OCI-LY3 (cell line): ENCODE data around the gene HOTAIR.

Experiments
- H2AFZ ChIP-seq: fragments of 200-600, 300-600 bp; shearing (Covaris generic); 2 replicates; pipeline ENCODE4 v1.6.0; 2014; ENCODE audit warnings: antibody characterized with exemption, low read depth, low read length
- H3K27ac ChIP-seq: fragments of 200-600, 300-600 bp; sonication (generic); 2 replicates; pipeline ENCODE4 v1.5.1; 2014; ENCODE audit warnings: mild to moderate bottlenecking, low read length, moderate library complexity, mixed read lengths
- H3K27me3 ChIP-seq: fragments of 200-600, 300-600 bp; sonication (generic); 2 replicates; pipeline ENCODE4 v1.6.1; 2014; ENCODE audit warnings: low read depth, low read length, mixed read lengths
- H3K36me3 ChIP-seq: fragments of 200-600, 300-600 bp; sonication (generic); replicated peaks from 2 replicates; pipeline ENCODE3; 2014; ENCODE audit warnings: low read depth, low read length, mixed read lengths
- H3K4me1 ChIP-seq: fragments of 300-600, 200-600 bp; sonication (generic); 2 replicates; pipeline ENCODE4 v1.6.1; 2014; ENCODE audit warnings: low read length, mixed read lengths
- H3K4me2 ChIP-seq: fragments of 200-600, 300-600 bp; sonication (generic); 2 replicates; pipeline ENCODE4 v1.6.1; 2014; ENCODE audit warnings: low read length, mixed read lengths
- H3K4me3 ChIP-seq: fragments of 300-600, 200-600 bp; sonication (generic); 2 replicates; pipeline ENCODE4 v1.5.1; 2014; ENCODE audit warnings: antibody characterized with exemption, mild to moderate bottlenecking, low read length, moderate library complexity
- H3K79me2 ChIP-seq: fragments of 300-600, 200-600 bp; shearing (Covaris generic); 2 replicates; pipeline ENCODE4 v1.6.1; 2014; ENCODE audit warnings: mild to moderate bottlenecking, low read length, mixed read lengths
- H3K9ac ChIP-seq: fragments of 300-600, 200-600 bp; shearing (Covaris generic); 2 replicates; pipeline ENCODE4 v1.6.0; 2014; ENCODE audit warnings: mild to moderate bottlenecking, low read length, moderate library complexity
- H3K9me3 ChIP-seq: fragments of 200-600, 300-600 bp; shearing (Covaris generic); 2 replicates; pipeline ENCODE4 v1.6.1; 2014; ENCODE audit warnings: low read length, mixed read lengths; ENCODE audit not compliant: insufficient read depth
- H4K20me1 ChIP-seq: fragments of 200-600, 300-600 bp; sonication (generic); 2 replicates; pipeline ENCODE4 v1.6.1; 2016; ENCODE audit warnings: low read length, mixed read lengths; ENCODE audit not compliant: insufficient read depth
- CTCF ChIP-seq: fragments of 200-600, 300-600 bp; sonication (generic); IDR thresholded peaks from 2 replicates; pipeline ENCODE4 v1.5.1; 2014; ENCODE audit warnings: antibody characterized with exemption, low read length, low read depth
- EZH2phosphoT487 ChIP-seq: fragments of 200-600 bp; shearing (Covaris generic); IDR thresholded peaks from 2 replicates; pipeline ENCODE4 v1.6.1; 2018; ENCODE audit warnings: antibody characterized with exemption, mixed run types, low read depth

Gene HOTAIR

GRCh38 chr12:54015018-54015931, 40.5 kb upstream of the HOTAIR start:
- TF ChIP-seq CTCF (no peak), EZH2phosphoT487 (no peak)
- Histone ChIP-seq H3K4me1 (peaks cover 25% of the 10 kb centered on the region), H4K20me1 (no peaks in the 10 kb centered on the region), H3K27me3 (peaks cover 24% of the 10 kb centered on the region), H3K27ac (no peak overlapping the region), H3K36me3 (no peaks in the 10 kb centered on the region), H2AFZ (no peak overlapping the region), H3K79me2 (no peaks in the 10 kb centered on the region), H3K9me3 (no peaks in the 10 kb centered on the region), H3K4me2 (no peak overlapping the region), H3K9ac (no peak overlapping the region), H3K4me3 (no peak overlapping the region)

- Histone ChIP-seq H3K36me3 (no peaks in the 10 kb centered on the region), H4K20me1 (no peaks in the 10 kb centered on the region), H2AFZ (no peak overlapping the region), H3K4me3 (no peak overlapping the region), H3K4me1 (peaks cover 25% of the 10 kb centered on the region), H3K79me2 (no peaks in the 10 kb centered on the region), H3K9ac (no peak overlapping the region), H3K4me2 (no peak overlapping the region), H3K9me3 (no peaks in the 10 kb centered on the region), H3K27ac (no peak overlapping the region), H3K27me3 (peaks cover 32% of the 10 kb centered on the region)
- TF ChIP-seq EZH2phosphoT487 (no peak), CTCF (no peak)
Observed at GRCh38 chr12:54014377-54015017, 39.7 kb upstream of the HOTAIR start.

DNA sequence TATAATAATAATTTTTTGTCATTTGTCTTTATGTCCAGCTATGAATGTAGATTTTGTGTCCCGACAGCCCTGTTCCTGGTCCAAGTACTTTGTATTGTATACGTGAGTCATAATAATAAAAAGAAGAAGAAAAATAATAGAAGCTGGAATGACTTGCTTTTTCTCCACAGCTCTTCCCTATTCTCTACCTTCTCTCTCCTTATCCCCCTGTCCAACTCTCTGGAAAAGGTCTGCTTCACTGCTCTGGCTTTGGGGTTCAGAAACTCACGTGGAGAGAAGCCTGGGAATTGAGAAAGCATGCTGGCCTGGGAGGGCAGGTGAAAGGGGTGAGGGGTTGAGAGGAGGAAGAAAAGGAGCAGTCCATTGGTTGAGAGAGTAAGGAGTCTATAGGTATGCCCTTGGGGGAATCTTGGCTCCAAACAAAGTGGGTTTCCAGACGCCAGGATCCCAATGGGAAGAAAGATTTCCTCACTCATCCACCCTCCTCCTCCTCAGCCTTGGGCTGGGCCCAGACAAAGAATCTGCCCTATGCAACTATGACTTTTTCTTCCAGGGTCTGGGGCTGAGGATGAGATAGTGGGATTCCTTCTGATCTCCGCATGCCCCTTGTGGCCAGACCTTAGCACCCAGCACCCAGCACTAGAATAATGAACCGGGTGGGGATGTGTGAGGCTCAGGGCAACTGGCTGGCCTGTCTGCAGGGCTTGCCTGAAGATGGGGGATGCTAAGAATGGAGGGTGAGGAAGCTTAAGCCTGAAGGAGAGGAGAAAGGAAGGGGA, 38.1 kb upstream of the HOTAIR start:
- H3K27ac ChIP-seq: no peak overlapping the region
- H4K20me1 ChIP-seq: no peaks in the 10 kb centered on the region
- H3K4me3 ChIP-seq: no peak overlapping the region
- peaks cover 41% of the 10 kb centered on the region for H3K27me3 ChIP-seq
- no peaks in the 10 kb centered on the region for H3K79me2 ChIP-seq
- H3K9me3 ChIP-seq: no peaks in the 10 kb centered on the region
- H3K4me2 ChIP-seq: no peak overlapping the region
- no peak; the same call in 1 of the 2 replicates for TF ChIP-seq CTCF
- no peak for TF ChIP-seq EZH2phosphoT487
- peaks cover 20% of the 10 kb centered on the region for H3K4me1 ChIP-seq
- no peak overlapping the region for H2AFZ ChIP-seq
- no peaks in the 10 kb centered on the region for H3K36me3 ChIP-seq
- no peak overlapping the region for H3K9ac ChIP-seq
